ENCODE data around the gene TSLP.

TSLP gene

DNA sequence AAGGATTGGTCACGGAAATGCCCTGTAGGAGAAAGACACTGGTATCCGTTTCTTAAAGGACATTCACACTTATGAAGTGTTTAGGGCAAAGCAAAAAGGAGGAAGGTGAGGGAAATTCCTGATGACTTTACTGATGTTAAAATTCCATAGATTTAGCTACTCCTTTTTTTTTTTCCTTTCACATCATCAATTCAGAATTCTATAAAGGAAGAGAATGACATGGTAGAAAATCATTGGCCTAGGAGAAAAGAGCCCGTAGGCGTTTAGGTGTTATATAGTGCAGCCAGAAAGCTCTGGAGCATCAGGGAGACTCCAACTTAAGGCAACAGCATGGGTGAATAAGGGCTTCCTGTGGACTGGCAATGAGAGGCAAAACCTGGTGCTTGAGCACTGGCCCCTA, at the start of gene TSLP:
TSLP (plus strand) TSS at position 301 of the 400 bp plus-strand sequence. CDS start 178 bp downstream, outside the sequence.
- DNase-seq = no peak

DNA sequence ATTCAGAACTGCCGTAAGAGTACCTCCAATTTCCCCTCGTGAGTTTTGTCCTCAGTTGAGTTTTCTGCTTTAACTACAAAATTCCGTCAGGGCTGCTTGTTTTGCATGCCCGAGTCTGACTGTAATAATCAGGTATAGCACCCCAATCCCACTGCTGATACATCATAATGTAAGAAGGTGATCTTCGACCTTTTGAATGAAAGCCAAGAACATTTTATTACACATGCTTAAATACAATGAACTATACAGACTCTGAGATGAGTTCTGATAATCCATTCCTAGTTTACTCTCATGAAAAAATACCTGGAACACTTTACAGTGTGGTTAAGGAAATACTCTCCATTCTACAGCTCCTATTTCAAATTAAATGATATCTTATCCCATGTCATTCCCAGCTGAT, 49.2 kb upstream of the TSLP start:
- no peak for DNase-seq

DNA sequence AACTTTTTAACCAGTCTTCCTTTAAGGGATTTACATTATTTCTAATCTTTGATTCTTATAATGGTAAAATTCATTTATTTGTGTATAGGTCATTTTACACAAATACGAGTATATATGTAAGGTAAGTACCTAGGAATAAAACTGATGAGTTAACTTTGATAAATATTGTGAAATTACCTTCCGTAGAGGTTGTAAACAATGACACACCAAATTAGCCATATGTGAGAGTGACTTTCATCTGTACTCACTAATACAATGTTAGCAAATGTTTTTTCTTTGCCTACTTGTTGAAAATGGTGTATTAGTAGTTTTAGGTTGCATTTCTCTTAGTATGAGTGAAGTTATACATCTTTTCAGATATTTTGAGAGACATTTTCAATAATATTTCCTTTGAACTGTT, 42.6 kb upstream of the TSLP start:
- DNase-seq = no peak

DNA sequence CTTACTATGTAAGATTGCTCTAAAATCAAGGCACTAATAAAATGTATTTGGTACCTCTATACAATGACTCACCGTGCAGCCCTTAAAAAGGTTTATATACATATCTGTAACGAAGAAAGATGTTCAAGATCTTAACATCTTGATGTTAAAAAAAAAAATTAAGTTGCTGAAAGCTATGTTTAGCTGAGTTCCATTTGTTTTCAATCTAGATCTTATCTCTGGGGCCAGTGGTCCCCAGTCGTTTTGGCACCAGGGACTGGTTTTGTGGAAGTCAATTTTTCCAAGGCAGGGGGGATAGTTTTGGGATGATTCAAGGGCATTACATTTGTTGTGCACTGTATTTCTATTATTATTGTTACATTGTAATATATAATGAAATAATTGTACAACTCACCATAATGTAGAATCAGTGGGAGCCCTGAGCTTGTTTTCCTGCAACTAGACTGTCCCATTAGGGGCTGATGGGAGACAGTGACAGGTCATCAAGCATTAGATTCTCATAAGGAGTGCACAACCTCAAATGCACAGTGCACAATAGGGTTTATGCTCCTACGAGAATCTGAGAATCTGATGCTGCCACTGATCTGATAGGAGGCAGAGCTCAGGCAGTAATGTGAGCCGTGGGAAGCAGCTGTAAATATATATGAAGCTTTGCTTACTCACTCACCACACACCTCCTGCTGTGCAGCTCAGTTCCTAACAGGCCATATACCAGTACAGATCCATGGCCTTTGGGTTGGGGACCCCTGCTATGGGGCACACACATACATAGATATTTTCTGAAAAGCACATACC, 27.6 kb upstream of the TSLP start:
- DNase-seq = no peak

GRCh38 chr5:111058064-111058463, 13.4 kb upstream of the TSLP start:
- no peak for DNase-seq

DNA sequence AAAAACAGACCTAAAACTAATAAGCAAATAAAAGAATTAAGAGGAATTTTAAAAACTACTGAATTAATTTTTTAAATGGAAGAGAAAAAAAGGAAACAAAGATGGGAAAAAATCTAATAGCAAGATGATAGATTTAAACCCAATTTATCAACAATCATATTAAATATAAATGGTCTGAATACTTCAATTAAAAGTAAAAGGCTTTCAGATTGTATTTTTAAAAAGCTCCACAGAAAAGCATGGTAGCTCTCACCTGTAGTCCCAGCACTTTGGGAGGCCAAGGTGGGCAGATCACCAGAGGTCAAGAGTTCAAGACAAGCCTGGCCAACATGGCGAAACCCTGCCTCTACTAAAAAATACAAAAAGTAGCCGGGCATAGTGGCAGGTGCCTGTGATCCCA, 11.3 kb upstream of the TSLP start:
- no peak for DNase-seq

GRCh38 chr5:111061618-111062017, 9.9 kb upstream of the TSLP start:
- no peak for DNase-seq

GRCh38 chr5:111063709-111064322, 7.7 kb upstream of the TSLP start:
- DNase-seq = no peak

GRCh38 chr5:111066261-111066938, 5.1 kb upstream of the TSLP start:
- no peak for DNase-seq

- DNase-seq = no peak
Measured at GRCh38 chr5:111068213-111068612, 3.3 kb upstream of the TSLP start.

DNA sequence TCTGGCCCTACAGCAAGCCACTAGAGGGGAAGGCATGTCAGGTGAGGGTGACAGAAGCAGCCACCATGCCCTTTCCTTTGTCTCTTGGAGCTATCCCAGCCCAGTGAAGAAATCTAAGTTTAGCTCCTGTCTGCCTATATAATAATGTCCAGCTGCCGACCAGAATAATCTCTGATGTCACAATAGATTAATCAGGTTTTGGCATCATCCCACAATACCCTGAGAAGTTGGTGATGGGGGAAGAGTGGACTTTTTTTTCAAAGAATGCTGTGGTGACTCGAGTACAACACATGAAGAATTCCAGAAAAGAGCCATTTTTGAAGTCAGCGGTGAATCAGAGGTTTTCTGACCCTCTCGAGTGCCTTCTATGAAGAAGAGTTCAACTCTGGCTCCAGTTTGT, 1.7 kb upstream of the TSLP start:
- DNase-seq = no peak

- no peak for DNase-seq
Measured at GRCh38 chr5:111070272-111071134, 1.0 kb upstream of the TSLP start.

DNA sequence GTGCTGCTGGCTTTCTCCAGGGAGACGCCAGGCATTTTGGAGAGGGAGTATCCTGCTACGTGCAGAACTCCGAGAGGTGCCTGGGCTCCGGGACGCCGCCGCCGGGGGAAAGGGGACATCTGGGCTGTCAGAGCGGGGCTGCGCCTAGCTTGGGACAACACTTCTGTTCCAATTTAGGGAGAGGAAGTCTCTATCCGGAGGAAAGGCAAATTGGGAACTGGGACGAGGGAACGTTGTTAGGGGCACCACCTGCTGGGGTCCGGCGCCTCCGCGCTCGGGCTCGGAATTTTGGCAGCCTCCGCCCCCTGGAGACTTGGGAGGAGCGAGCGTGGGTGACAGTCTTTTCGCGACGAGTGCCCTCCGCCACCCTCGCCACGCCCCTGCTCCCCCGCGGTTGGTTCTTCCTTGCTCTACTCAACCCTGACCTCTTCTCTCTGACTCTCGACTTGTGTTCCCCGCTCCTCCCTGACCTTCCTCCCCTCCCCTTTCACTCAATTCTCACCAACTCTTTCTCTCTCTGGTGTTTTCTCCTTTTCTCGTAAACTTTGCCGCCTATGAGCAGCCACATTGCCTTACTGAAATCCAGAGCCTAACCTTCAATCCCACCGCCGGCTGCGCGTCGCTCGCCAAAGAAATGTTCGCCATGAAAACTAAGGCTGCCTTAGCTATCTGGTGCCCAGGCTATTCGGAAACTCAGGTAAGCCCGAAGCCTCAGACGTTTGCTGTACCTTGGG, 1.6 kb downstream of the TSLP start:
- peak; percentile 40 for DNase-seq

DNA sequence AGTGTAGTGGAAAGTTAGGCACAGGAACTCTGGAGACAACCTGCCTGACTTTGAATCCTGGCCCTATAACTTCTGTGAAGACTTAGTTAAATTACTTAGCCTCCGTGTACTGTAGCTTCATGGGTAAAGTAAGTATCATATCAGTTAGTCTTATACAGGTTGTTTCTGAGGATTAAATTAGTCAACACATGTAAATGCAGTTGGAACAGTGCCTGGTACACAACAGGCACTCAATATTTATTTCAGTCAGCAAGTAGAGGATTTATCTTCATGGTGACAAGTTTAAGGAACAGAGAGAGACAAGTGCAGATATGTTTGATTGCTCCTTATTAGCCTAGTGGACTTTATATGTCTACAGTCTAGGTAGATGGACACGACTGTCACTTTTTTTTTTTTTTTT, 2.7 kb downstream of the TSLP start:
- DNase-seq = no peak

DNA sequence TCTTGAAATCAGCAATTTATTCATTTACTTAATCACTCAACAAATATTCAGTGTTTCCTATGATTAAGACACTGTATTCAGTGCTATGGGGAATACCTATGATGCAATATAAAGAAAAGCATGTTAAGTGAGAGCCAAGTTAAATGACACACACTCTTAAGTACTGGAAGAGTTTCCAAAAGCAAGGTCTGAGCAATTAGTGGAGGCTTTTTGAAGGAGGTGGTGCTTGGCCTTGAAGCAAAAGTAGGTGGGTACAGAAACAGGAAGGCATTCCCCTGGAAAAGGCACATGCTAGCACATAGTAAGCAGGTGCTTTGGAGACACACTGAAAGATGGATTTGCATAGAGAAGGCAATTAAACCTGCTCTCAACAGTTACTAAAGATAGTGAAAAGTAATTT, 4.0 kb downstream of the TSLP start:
- DNase-seq = no peak

- no peak for DNase-seq
Measured at GRCh38 chr5:111076091-111076490, 4.6 kb downstream of the TSLP start.

DNA sequence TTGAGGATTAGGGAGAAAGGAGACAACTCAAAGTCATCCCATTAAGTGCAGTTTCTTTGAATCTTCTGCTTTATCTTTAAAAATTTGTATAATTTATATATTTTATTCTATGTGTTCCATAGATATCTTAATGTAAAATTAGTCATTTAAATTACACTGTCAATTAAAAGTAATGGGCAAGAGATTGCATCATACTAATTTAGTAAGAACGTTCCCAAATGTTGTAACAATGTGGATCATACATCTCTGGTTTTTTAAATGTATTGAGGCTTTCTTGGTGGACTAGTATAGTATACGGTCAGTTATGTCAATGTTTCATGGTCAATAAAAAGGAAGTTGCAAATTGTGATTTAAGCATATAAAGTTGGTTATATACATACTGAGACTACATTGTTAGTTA, 6.2 kb downstream of the TSLP start:
- DNase-seq = no peak

DNA sequence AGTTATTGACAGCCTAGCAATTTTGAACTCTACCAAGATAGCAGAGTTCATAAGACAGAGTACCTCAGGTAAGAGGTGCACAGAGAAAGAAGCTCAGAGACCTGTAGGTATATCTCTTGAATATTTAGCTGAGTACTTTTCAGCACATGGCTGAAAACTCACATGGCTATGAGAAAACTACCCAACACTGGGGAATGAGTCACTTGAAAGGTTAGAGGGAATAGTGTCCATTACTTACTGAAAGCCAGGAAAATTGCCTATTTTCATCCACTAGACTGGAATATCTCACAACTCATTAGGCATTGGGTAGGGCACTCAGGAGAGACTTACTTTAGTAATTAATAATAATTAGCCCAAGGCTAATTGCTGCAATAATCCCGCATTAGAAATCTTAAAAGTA, 8.3 kb downstream of the TSLP start:
- DNase-seq = no peak

DNA sequence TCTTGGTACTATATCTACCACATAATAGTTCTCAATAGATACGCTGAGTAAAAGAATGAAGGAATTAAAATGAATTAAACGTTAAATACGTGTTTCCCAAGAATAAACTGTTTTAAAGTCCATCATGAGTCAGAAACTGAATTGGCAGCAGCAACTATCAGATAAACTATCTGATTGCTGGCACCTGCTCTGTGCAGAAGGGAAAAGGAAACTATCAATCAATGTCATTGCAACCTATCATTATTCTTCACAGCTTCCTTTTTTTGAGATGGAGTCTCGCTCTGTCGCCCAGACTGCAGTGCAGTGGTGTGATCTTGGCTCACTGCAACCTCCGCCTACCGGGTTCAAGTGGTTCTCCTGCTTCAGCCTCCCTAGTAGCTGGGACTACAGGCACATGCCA, 11.8 kb downstream of the TSLP start:
- DNase-seq = no peak

- DNase-seq = peak; percentile 90
Measured at GRCh38 chr5:111092062-111092853, 20.7 kb downstream of the TSLP start, which contains the start of gene WDR36. Gene WDR36, plus strand, starts transcription at chr5:111092348. Its CDS starts 109 bp downstream, at chr5:111092457.

DNA sequence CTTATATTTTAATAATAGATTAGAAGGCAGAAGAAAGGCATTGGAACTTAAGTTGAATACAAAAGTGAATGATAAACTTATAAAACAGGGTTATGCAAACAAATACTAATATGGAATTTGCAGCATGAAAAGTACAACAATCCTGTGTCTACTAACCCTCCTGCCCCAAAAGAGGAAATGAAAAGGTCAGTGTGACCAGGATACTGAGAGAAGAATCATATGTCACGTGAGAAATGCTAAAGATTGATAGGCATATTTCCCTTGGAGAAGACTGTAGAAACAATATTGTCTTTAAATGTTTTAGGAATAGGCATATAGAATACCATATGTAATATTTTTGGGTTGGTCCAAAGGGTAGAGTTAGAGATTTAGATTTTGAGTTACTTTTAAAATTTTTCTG, 24.5 kb downstream of the TSLP start:
- no peak for DNase-seq
